Keratinocyte (primary cell): ENCODE results near the gene TM7SF3.

Source experiments
- EZH2 ChIP-seq: IDR thresholded peaks from one replicate; pipeline ENCODE4 v1.6.1; 2012; ENCODE audit warnings: inconsistent platforms, mild to moderate bottlenecking, low read length, moderate library complexity
- TF ChIP-seq, protein P1 (sequence below), 3 experiments: IDR thresholded peaks in 1 of 3; conservative IDR thresholded peaks in 1 of 3; optimal IDR thresholded peaks in 1 of 3; 2 replicates in 2 of 3; 3 replicates in 1 of 3; pipeline versions ENCODE3 to v1.5.1; 2011; ENCODE audit warnings: low read length in 3 of 3, mild to moderate bottlenecking in 3 of 3, moderate library complexity in 2 of 3, control low read depth in 1 of 3, inconsistent platforms in 1 of 3; ENCODE audit not compliant: insufficient read depth in 2 of 3; ENCODE audit errors: extremely low read depth in 1 of 3

DNA sequence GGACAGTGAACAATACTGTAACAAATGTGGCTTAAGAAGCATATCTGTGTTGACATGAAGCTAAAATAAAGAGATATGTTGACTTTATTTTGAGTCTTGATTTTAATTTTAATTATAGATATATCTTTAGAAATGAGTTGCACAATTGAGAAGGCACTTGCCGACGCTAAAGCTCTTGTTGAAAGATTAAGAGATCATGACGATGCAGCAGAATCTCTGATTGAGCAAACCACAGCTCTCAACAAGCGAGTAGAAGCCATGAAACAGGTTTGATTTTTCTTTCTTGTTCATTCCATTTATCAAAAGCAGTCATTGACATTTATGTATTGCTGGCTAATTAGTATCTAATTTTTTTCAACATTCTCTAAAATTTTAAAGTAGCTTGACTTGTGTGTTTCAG, 60.2 kb downstream of the TM7SF3 start:
- no peak for TF ChIP-seq EZH2
- TF ChIP-seq, protein P1, sequence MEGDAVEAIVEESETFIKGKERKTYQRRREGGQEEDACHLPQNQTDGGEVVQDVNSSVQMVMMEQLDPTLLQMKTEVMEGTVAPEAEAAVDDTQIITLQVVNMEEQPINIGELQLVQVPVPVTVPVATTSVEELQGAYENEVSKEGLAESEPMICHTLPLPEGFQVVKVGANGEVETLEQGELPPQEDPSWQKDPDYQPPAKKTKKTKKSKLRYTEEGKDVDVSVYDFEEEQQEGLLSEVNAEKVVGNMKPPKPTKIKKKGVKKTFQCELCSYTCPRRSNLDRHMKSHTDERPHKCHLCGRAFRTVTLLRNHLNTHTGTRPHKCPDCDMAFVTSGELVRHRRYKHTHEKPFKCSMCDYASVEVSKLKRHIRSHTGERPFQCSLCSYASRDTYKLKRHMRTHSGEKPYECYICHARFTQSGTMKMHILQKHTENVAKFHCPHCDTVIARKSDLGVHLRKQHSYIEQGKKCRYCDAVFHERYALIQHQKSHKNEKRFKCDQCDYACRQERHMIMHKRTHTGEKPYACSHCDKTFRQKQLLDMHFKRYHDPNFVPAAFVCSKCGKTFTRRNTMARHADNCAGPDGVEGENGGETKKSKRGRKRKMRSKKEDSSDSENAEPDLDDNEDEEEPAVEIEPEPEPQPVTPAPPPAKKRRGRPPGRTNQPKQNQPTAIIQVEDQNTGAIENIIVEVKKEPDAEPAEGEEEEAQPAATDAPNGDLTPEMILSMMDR (optimal IDR thresholded peaks at IDR 0.05 in 1 of 3, IDR thresholded peaks at IDR 0.05 in 1 of 3, conservative IDR thresholded peaks at IDR 0.05 in 1 of 3; ENCODE audit: extremely low read depth in 1 of 3, insufficient read depth in 2 of 3, low read length in 3 of 3), result no peak
